ENCODE results near the gene DCAF8L2.

GRCh38 chrX:27706526-27706925 is 116.4 kb downstream of the DCAF8L2 start:
- TF ChIP-seq NBN (conservative IDR thresholded peaks at IDR 0.05): no peak
- no peak for TF ChIP-seq ZNF296 (CRISPR knock-in tag; conservative IDR thresholded peaks at IDR 0.05)
- TF ChIP-seq CBX1 (IDR thresholded peaks at IDR 0.05; ENCODE audit: low read depth): no peak
- TF ChIP-seq ARNTL (CRISPR knock-in tag; IDR thresholded peaks at IDR 0.05): no peak
- no peak for TF ChIP-seq HBP1 (CRISPR knock-in tag; IDR thresholded peaks at IDR 0.05; ENCODE audit: low read depth)
- TF ChIP-seq MLXIP (CRISPR knock-in tag; IDR thresholded peaks at IDR 0.05; ENCODE audit: borderline replicate concordance): no peak

All from HepG2 (cell line).